HG03354 (cell line): ENCODE data around the gene CARNS1.
A peak's percentile ranks its signal among the peaks of the same experiment; 100 is the strongest.

Source experiments
- ATAC-seq: cut with Tn5 transposase; IDR thresholded peaks from one replicate; pipeline ENCODE4 v1.9.1; 2021; ENCODE audit warnings: mild to moderate bottlenecking; ENCODE audit not compliant: unreplicated experiment, poor library complexity, severe bottlenecking

The CARNS1 gene

GRCh38 chr11:67437082-67437808 is 21.8 kb downstream of the CARNS1 start, which contains the start of gene PTPRCAP:
TSS of gene PTPRCAP (minus strand) at chr11:67437682. CDS start at chr11:67437619, 63 bp downstream.
- peak; percentile 39 for ATAC-seq

- ATAC-seq = no peak
Measured at GRCh38 chr11:67437809-67438157, 22.3 kb downstream of the CARNS1 start.

GRCh38 chr11:67438158-67438902 is 22.9 kb downstream of the CARNS1 start:
- ATAC-seq = no peak

GRCh38 chr11:67439321-67440228 is 24.1 kb downstream of the CARNS1 start:
- ATAC-seq = no peak

- no peak for ATAC-seq
Measured at GRCh38 chr11:67440229-67441097, 25.0 kb downstream of the CARNS1 start.

- no peak for ATAC-seq
Measured at GRCh38 chr11:67441098-67441563, 25.7 kb downstream of the CARNS1 start.

GRCh38 chr11:67441731-67442351 is 26.4 kb downstream of the CARNS1 start:
- no peak for ATAC-seq

GRCh38 chr11:67442504-67443404 is 27.3 kb downstream of the CARNS1 start:
- ATAC-seq = no peak

- ATAC-seq = no peak
Measured at GRCh38 chr11:67445515-67445914, 30.0 kb downstream of the CARNS1 start.

- no peak for ATAC-seq
Measured at GRCh38 chr11:67448220-67448609, 32.7 kb downstream of the CARNS1 start.

GRCh38 chr11:67449116-67449844 is 33.8 kb downstream of the CARNS1 start:
- no peak for ATAC-seq

GRCh38 chr11:67450796-67451657 is 35.5 kb downstream of the CARNS1 start:
- ATAC-seq = no peak

- ATAC-seq = no peak
Measured at GRCh38 chr11:67451658-67451976, 36.1 kb downstream of the CARNS1 start.

GRCh38 chr11:67452141-67452952 is 36.9 kb downstream of the CARNS1 start, which contains the start of gene GPR152:
TSS of gene GPR152 (minus strand) at chr11:67452729. CDS start at chr11:67452724, 5 bp downstream.
- no peak for ATAC-seq
